ENCODE data around the gene RHO.

RHO gene

DNA sequence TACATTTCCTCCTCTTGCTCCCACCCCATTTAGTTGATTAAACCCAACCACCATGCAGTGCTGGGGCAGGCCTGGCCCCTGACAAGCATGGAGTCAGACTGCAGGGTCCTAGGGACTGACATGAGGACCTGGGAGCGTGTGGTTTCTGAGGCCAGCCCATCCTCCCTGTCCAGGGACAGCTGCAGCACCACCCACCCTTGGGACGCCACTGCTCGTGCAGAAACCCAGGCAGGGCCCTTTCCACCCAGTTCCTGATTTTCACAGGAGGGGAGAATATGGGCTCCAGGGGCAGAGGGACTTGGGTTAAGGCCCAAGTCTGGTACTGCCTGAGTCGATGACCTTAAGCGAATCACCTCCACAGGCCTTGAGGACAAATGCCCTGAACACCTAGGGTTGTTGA lies 54.4 kb downstream of the RHO start:
- H3K9ac ChIP-seq = no peak overlapping the region

DNA sequence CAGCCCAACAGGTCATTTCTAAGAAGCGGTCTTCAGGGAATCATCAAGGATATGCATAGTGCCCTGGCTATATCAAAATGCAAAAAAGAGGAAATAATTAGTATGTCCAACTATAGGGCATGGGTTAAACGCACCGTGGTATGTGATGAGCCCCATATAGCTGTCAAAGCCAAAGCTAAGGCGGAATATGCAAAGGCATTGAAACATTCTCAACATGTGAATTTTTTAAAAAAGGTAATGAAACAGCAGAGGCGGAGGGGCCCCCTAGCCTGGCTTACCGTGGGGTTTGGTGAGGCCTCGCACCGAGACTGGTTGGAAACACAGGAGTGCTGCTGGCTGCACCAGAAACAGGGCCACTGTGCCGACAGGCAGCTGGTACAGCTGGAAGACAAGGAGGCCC lies 54.9 kb downstream of the RHO start:
- Histone ChIP-seq H4K20me1 (ENCODE audit: insufficient read depth) (no peaks in the 10 kb centered on the region), H3K36me3 (ENCODE audit: insufficient read depth) (no peaks in the 10 kb centered on the region), H3K4me3 (IDR thresholded peaks at IDR 0.05; ENCODE audit: insufficient read depth, low read depth, low read length) (no peak overlapping the region), H3K79me2 (ENCODE audit: insufficient read depth, low read depth) (no peaks in the 10 kb centered on the region), H3K27me3 (ENCODE audit: insufficient read depth, low read depth) (no peaks in the 10 kb centered on the region), H3K4me1 (ENCODE audit: low read depth, poor library complexity, severe bottlenecking) (peaks cover 4% of the 10 kb centered on the region), H3K27ac (no peak overlapping the region), H2AFZ (ENCODE audit: low read depth) (no peak overlapping the region), H3K9ac (no peak overlapping the region), H3K4me2 (no peak overlapping the region)
- TF ChIP-seq, protein P1, sequence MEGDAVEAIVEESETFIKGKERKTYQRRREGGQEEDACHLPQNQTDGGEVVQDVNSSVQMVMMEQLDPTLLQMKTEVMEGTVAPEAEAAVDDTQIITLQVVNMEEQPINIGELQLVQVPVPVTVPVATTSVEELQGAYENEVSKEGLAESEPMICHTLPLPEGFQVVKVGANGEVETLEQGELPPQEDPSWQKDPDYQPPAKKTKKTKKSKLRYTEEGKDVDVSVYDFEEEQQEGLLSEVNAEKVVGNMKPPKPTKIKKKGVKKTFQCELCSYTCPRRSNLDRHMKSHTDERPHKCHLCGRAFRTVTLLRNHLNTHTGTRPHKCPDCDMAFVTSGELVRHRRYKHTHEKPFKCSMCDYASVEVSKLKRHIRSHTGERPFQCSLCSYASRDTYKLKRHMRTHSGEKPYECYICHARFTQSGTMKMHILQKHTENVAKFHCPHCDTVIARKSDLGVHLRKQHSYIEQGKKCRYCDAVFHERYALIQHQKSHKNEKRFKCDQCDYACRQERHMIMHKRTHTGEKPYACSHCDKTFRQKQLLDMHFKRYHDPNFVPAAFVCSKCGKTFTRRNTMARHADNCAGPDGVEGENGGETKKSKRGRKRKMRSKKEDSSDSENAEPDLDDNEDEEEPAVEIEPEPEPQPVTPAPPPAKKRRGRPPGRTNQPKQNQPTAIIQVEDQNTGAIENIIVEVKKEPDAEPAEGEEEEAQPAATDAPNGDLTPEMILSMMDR (conservative IDR thresholded peaks at IDR 0.05; ENCODE audit: low read depth, low read length) = no peak

More for the DNA sequence above, 54.4 kb downstream of the RHO start:
- Histone ChIP-seq H3K27me3 (ENCODE audit: insufficient read depth, low read depth) (no peaks in the 10 kb centered on the region), H4K20me1 (ENCODE audit: insufficient read depth) (no peaks in the 10 kb centered on the region), H3K79me2 (ENCODE audit: insufficient read depth, low read depth) (no peaks in the 10 kb centered on the region), H3K4me2 (no peak overlapping the region), H3K4me3 (IDR thresholded peaks at IDR 0.05; ENCODE audit: insufficient read depth, low read depth, low read length) (no peak overlapping the region), H3K27ac (no peak overlapping the region), H3K36me3 (ENCODE audit: insufficient read depth) (no peaks in the 10 kb centered on the region), H2AFZ (ENCODE audit: low read depth) (no peak overlapping the region), H3K4me1 (ENCODE audit: low read depth, poor library complexity, severe bottlenecking) (peaks cover 9% of the 10 kb centered on the region)
- TF ChIP-seq, protein P1 (conservative IDR thresholded peaks at IDR 0.05; ENCODE audit: low read depth, low read length) = no peak

DNA sequence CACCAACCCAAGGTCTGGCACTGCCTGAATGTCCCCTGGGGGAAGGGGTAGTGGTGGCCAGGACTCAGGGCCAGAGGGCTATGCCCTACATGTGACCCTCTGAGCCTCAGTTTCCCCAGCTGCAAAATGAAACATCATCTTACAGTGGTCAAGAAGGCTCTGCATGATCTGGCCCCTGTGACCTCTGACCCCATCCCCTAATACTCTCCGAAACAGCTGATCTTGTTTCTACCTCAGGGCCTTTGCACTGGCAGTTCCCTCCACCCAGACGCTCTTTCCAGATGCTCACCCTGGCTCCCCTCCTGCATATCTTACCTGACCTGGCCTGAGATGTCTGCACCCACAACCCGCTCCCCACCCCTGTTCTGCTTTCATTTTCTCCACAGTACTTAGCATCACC lies 56.2 kb downstream of the RHO start:
- no peaks in the 10 kb centered on the region for H3K4me1 ChIP-seq (ENCODE audit: low read depth, poor library complexity, severe bottlenecking)
- no peak overlapping the region for H3K27ac ChIP-seq
- H3K27me3 ChIP-seq (ENCODE audit: insufficient read depth, low read depth) = no peaks in the 10 kb centered on the region
- no peaks in the 10 kb centered on the region for H3K79me2 ChIP-seq (ENCODE audit: insufficient read depth, low read depth)
- TF ChIP-seq, protein P1 (conservative IDR thresholded peaks at IDR 0.05; ENCODE audit: low read depth, low read length) = no peak
- no peaks in the 10 kb centered on the region for H3K36me3 ChIP-seq (ENCODE audit: insufficient read depth)
- H3K9ac ChIP-seq = no peak overlapping the region
- H3K4me2 ChIP-seq = no peak overlapping the region
- no peak overlapping the region for H2AFZ ChIP-seq (ENCODE audit: low read depth)
- no peak overlapping the region for H3K4me3 ChIP-seq (IDR thresholded peaks at IDR 0.05; ENCODE audit: insufficient read depth, low read depth, low read length)
- no peaks in the 10 kb centered on the region for H4K20me1 ChIP-seq (ENCODE audit: insufficient read depth)

Data from KMS-11 (cell line).